AML-193 (cell line): Measurements from ENCODE around the gene DPF3.
"Not testable (repeated sequence)": the region's sequence is repeated elsewhere in the genome, so short reads cannot be mapped to it uniquely, and the experiment has no call there.

Experiments used
- DNase-seq, 2 experiments: peaks; one replicate each; lab custom pipeline; 2025; lab: John Stamatoyannopoulos, UW

DPF3 gene

GRCh38 chr14:72880820-72881219 is 13.1 kb downstream of the DPF3 start:
- peak; percentile 58 to 61 for DNase-seq

GRCh38 chr14:72880164-72880563 is 13.7 kb downstream of the DPF3 start:
- no peak for DNase-seq

GRCh38 chr14:72879431-72879830 is 14.5 kb downstream of the DPF3 start:
- DNase-seq = no peak

DNA sequence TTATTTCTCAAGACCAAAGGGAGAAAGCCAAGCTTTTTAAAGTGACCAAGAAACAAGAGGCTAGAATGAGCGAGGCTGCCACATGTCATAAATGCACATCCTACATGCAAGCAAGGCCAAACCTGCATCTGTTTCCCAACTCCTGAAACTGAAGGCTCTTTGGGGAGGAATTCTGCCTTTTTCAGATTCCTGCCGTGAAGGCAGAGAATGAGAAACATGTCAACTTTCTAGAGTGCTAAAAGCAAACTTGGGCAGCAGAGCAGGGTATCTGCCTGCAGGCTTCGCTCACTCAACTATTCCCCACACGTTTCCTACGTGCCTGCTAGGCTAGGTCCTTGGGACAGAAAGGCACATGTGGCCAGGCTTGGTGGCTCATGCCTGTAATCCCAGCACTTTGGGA is 15.2 kb downstream of the DPF3 start:
- DNase-seq = no peak

GRCh38 chr14:72876710-72877063 is 17.2 kb downstream of the DPF3 start:
- DNase-seq = no peak

DNA sequence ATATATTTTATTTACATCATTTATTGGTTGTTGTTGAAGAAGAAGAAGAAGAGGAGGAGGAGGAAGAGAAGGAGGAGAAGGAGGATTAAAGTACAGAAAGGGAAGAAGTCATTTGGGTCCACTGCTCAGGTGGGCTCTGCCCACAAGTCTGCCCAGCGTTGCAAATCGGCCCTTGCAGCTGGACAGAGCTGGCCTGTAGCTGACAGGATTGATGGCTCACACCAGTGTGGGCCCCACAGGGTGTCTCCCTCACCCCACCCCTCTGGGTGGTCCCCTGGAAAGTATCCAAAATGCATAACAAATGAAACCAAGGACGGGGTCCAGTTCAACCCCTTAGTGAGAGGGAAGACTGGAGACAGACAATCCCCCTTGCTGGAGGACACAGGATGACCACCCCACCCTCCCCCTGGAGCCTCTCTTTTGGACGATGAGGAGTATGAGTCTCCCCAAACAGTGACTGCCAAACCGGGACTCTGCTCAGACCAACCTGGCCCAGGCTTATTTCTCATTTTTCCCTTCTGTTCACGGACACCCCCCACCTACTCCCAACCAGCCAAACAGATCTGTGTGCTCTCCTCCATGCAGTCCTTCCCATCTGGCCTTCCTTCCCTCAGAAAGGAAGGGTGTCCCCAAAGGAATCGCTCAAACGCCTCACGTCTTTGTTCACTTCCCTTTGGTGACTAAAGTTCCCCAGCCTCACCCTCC is 17.7 kb downstream of the DPF3 start:
- DNase-seq = no peak

DNA sequence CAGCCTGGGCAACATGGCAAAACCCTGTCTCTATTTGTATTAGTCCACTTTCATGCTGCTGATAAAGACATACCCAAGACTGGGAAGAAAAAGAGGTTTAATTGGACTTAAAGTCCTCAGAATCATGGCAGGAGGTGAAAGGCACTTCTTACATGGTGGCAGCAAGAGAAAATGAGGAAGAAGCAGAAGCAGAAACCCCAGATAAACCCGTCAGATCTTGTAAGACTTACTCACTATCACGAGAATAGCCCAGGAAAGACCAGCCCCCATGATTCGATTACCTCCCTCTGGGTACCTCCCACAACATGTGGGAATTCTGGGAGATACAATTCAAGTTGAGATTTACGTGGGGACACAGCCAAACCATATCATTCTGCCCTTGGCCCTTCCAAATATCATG is 23.0 kb downstream of the DPF3 start:
- not testable (repeated sequence) for DNase-seq

DNA sequence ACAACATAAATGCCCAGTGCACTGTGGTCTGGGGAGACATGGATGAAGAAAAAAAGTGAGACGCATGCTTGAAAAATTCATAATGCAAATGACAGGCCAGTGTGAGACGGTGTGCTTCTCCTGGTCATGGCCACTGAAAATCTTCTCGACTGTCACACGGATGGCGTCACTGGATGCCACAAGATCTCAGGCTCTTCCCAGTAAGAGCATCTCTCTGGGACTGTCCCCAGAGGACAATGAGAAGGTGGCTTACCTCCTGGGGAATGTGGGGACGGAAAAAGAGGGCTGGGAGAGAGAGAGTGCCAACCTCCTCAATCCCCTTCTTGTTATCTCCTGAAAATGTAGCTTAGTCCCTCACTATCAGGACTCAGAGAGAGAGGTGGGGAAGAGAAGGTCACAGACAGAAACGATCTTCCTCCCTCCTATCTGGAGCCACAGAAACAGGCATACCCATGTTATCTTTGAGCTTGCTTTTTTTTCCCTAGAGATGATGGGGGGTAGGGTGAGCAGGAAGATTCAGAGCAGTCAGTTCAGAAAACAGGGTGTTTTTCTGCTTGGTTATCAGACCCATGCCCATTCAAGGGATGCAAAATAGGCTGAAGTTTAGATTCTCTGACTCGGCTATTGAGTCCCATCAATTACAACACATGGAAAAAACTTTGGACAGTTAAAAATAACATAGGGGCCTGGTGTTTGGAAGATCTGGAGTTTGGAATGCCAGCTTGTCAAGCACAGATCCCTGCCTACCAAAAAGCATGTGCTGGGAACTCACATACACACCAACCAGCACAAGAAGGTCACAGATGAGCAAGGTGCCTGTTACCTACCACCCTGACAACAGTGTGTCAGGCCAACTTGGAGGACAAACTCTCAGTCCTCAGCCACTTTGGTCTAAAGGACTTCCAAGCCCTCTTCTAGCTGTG is 24.2 kb downstream of the DPF3 start:
- no peak for DNase-seq

GRCh38 chr14:72868500-72868899 is 25.4 kb downstream of the DPF3 start:
- DNase-seq = no peak

GRCh38 chr14:72864712-72865365 is 29.1 kb downstream of the DPF3 start:
- DNase-seq = no peak

DNA sequence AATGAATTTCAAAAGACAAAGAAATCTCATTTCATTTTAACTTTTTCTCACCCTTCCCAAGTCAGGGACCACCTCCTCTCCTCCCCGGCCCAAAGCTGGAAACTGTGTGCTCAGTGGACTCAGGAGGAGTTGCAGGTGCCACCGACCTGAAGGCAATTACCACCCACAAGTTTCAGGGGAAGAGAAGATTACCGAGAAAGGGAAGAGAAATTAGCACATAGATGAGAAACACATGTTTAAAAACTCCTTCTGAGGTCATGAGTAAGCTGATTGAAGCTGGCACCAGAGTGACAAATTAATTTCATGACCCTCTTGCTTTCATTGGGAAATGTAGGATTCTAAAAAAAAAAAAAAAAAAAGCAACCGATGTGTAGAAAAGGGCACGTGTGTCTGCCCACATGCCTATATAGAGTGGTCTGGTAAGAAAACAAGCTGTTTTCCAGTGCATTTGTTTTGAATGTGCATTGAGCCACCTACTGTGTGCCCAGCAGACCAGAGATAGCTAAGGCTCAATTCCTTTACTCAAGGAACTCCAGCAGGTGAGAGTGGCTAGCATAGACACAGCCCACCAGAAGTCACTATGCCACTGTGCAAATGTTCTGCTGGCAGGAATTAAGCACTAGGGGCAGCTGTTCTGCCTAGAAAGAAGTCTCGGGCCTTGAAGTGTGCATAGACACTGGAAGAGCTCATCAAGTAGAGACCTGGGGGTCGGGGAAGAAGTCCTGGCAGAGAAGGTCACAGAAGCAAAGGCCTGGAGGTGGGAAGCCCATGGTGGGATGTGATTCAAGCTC is 30.5 kb downstream of the DPF3 start:
- no peak for DNase-seq

- no peak for DNase-seq
Measured at GRCh38 chr14:72856530-72857266, 37.2 kb downstream of the DPF3 start.

GRCh38 chr14:72855913-72856312 is 38.0 kb downstream of the DPF3 start:
- DNase-seq = no peak

- no peak for DNase-seq
Measured at GRCh38 chr14:72852194-72852593, 41.7 kb downstream of the DPF3 start.

GRCh38 chr14:72851635-72852034 is 42.3 kb downstream of the DPF3 start:
- no peak for DNase-seq

DNA sequence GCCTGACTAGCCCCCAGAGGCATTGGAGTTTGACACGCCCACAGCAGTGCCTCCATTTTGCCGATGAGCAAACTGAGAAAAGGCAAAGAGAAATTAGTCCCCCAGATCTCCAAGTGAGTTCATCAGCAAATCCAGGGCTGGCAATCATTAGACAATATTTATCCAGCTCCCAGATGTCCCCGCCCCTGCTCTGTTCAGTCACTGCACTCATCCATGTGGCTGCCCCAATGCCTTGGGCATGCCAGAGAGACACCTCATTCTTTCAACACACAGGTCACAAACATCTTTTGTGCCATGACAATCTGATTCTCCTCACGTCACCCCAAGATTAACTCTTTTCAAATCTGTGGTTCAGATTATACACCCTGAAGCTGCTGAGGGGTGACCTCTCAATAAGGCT is 43.5 kb downstream of the DPF3 start:
- DNase-seq = no peak

DNA sequence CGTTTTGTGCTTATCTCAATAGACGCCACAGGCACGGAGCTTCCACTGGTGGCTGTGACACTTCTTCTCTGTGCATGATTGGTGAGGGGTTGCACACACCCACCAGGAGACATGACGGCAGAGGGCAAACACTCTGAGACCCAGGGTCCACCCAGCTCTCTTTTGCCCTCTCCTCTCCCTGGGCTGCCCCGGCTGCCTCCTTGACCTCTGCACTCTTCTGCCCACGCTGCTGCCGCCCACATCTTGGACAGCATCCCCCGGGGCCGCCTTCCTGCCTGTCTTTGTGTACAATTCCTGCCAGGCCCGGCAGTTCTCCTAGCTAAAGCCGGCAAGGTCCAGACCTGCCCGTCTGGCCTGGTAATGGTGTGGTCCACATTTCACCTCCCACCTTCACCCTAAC is 44.7 kb downstream of the DPF3 start:
- no peak for DNase-seq

GRCh38 chr14:72847721-72848120 is 46.2 kb downstream of the DPF3 start:
- no peak for DNase-seq

GRCh38 chr14:72845683-72846082 is 48.2 kb downstream of the DPF3 start:
- no peak for DNase-seq

- DNase-seq = no peak
Measured at GRCh38 chr14:72845196-72845595, 48.7 kb downstream of the DPF3 start.

DNA sequence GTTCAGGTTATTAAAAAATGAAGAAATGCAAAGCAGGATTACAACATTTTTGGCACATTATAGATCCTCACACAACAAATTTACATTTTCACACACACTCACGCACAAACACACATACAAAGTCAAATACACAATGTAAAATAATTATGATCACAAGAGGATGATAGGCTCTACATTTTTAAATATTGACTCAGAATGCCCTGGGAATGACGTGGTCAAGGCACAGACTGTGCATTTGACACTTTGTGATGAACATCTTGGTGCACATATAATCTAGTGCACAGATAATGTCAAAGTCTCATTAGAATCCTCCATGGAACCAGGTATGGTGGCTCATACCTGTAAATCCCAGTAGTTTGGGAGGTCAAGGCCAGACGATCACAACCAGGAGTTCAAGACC is 49.4 kb downstream of the DPF3 start:
- no peak for DNase-seq
